Neural progenitor cell (in vitro differentiated cells): ENCODE data around the gene MID1. TPM values are rescaled to one million over a fixed set of nuclear protein-coding genes. Genes with fewer than 3 reads are reported as not detected.

Experiments used
- DNase-seq: peaks from one replicate; pipeline ENCODE4 v3.0.0-alpha.2; 2016; ENCODE audit warnings: low spot score
- H2AFZ ChIP-seq: fragments of 200-600 bp; sonication (generic); replicated peaks from 2 replicates; pipeline ENCODE4 v1.6.1; 2016; ENCODE audit warnings: antibody characterized with exemption
- H3F3A ChIP-seq: fragments of 200-600 bp; sonication (generic); 2 replicates; pipeline ENCODE4 v1.6.1; 2016; ENCODE audit warnings: antibody characterized with exemption, low read depth
- H3K27ac ChIP-seq: fragments of 200-600 bp; sonication (generic); 2 replicates; pipeline ENCODE4 v1.5.1; 2016; ENCODE audit warnings: mild to moderate bottlenecking
- H3K27me3 ChIP-seq: fragments of 200-600 bp; sonication (generic); 2 replicates; pipeline ENCODE4 v1.6.1; 2016; ENCODE audit warnings: mild to moderate bottlenecking, moderate library complexity
- H3K36me3 ChIP-seq: fragments of 200-600 bp; sonication (generic); 2 replicates; pipeline ENCODE4 v1.5.1; 2016
- H3K4me1 ChIP-seq: fragments of 200-600 bp; sonication (generic); 2 replicates; pipeline ENCODE4 v1.6.1; 2016; ENCODE audit warnings: mixed run types
- H3K4me2 ChIP-seq: fragments of 200-600 bp; sonication (generic); 2 replicates; pipeline ENCODE4 v1.6.1; 2016
- H3K4me3 ChIP-seq: fragments of 200-600 bp; sonication (generic); 2 replicates; pipeline ENCODE4 v1.5.1; 2016
- H3K79me2 ChIP-seq: fragments of 200-600 bp; sonication (generic); 2 replicates; pipeline ENCODE4 v1.6.1; 2016; ENCODE audit warnings: low read depth
- H3K9ac ChIP-seq: fragments of 200-600 bp; sonication (generic); 2 replicates; pipeline ENCODE4 v1.6.1; 2016
- H3K9me3 ChIP-seq: fragments of 200-600 bp; sonication (generic); 2 replicates; pipeline ENCODE4 v1.5.1; 2016; ENCODE audit warnings: low read depth
- H4K20me1 ChIP-seq: fragments of 200-600 bp; sonication (generic); 2 replicates; pipeline ENCODE4 v1.6.1; 2016; ENCODE audit warnings: low read depth
- H3K27ac Mint-ChIP-seq: 3 replicates; pipeline ENCODE4 v1.8.0; 2021; ENCODE audit warnings: mixed read lengths
- H3K27me3 Mint-ChIP-seq: 2 replicates; pipeline ENCODE4 v1.8.0; 2022; ENCODE audit warnings: low read depth, mild to moderate bottlenecking, inconsistent platforms, moderate library complexity, mixed read lengths; ENCODE audit not compliant: insufficient read depth
- H3K36me3 Mint-ChIP-seq: 3 replicates; pipeline ENCODE4 v1.8.0; 2021; ENCODE audit warnings: mixed read lengths
- H3K4me1 Mint-ChIP-seq: 3 replicates; pipeline ENCODE4 v1.8.0; 2021; ENCODE audit warnings: mixed read lengths
- H3K4me3 Mint-ChIP-seq: 3 replicates; pipeline ENCODE4 v1.8.0; 2021; ENCODE audit warnings: mild to moderate bottlenecking, moderate library complexity, mixed read lengths
- H3K9me3 Mint-ChIP-seq: 3 replicates; pipeline ENCODE4 v1.8.0; 2020; ENCODE audit warnings: mixed read lengths
- CTCF ChIP-seq: fragments of 200-600 bp; sonication (generic); IDR thresholded peaks from 2 replicates; pipeline ENCODE4 v1.5.1; 2017; ENCODE audit warnings: antibody characterized with exemption, mild to moderate bottlenecking
- EZH2 ChIP-seq: fragments of 200-600 bp; sonication (generic); IDR thresholded peaks from 2 replicates; pipeline ENCODE4 v1.6.1; 2017; ENCODE audit warnings: antibody characterized with exemption, mild to moderate bottlenecking, moderate library complexity
- EZH2phosphoT487 ChIP-seq: fragments of 200-600 bp; sonication (generic); IDR thresholded peaks from 2 replicates; pipeline ENCODE4 v1.6.1; 2017; ENCODE audit warnings: antibody characterized with exemption
- total RNA-seq: library from RNA; depleted of rRNA; stranded (reverse); fragments of >200 nt; gene quantifications from 2 replicates; pipeline ENCODE4 v1.2.3, GENCODE V29; 2015; ENCODE audit warnings: low replicate concordance

MID1 gene
- total RNA-seq, 1 donor from 2014 or later: 29.5 TPM

DNA sequence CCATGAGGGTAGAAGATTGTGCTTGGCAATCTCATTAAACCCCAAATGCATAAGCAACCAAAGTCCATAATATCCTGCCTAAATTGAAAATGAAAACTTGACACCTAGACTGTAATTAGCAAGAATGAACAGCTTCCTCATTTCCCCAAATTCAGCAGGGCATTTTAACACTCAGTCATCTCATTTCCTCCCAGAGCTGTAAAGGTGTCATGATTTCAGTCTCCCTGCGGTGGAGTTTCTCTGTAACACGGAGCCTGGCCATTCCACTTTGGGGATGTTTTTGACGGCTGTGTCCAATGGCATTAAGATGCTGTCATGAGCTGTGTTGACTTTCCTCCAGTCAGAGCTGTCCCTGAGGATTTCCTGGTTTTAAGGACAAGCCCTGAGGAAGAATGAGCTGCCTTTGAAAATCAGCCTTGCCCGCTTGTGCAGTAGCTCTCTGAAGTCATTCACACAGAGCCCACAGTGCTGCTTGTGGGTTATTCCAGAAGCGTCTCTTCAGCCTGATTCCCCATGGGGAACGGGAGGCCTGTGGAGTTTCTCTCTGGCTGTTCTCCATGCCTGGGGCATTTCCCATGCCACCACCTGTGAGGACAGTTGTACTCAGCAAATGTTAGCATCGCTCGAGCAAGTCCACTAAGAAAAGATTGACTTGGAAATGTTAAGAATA is 187.0 kb downstream of the MID1 start:
- Histone ChIP-seq H3K36me3 (no peaks in the 10 kb centered on the region), H3K27me3 (no peaks in the 10 kb centered on the region), H3K4me3 (no peak overlapping the region), H3K79me2 (no peaks in the 10 kb centered on the region), H4K20me1 (no peaks in the 10 kb centered on the region), H3K4me2 (no peak overlapping the region), H3K9me3 (no peaks in the 10 kb centered on the region), H3K9ac (no peak overlapping the region), H3K27ac (no peak overlapping the region), H3K4me1 (no peaks in the 10 kb centered on the region), H2AFZ (no peak overlapping the region), H3F3A (no peaks in the 10 kb centered on the region)
- H3K27me3 Mint-ChIP-seq: no peaks in the 10 kb centered on the region
- no peaks in the 10 kb centered on the region for H3K36me3 Mint-ChIP-seq
- H3K4me3 Mint-ChIP-seq: no peak overlapping the region
- DNase-seq: no peak
- no peaks in the 10 kb centered on the region for H3K4me1 Mint-ChIP-seq
- no peak overlapping the region for H3K27ac Mint-ChIP-seq
- no peak for TF ChIP-seq EZH2
- TF ChIP-seq CTCF: no peak
- no peak for TF ChIP-seq EZH2phosphoT487
- H3K9me3 Mint-ChIP-seq: peaks cover 10% of the 10 kb centered on the region

DNA sequence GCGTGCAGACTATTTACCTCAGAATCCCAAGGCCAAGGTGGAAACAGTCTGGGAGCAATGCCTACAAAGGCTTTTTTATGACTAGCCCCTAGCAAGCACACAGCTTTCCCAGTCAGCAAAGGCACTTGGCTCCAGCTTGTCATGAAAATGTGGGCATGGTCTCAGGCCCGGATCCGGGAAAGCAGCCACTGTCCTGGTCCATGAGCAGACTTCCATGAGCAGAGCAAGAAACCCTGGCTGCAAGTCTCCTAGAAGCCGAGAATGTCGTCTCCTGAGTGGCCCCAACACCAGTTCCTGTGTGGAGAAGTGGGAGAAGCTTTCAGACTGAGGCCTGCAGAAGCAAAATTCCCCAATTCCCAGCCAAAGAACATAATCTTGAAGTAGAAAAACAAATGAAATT is 190.5 kb downstream of the MID1 start:
- Mint-ChIP-seq H3K27me3 (no peaks in the 10 kb centered on the region), H3K9me3 (peaks cover 6% of the 10 kb centered on the region), H3K36me3 (no peaks in the 10 kb centered on the region), H3K4me3 (no peak overlapping the region), H3K4me1 (no peaks in the 10 kb centered on the region), H3K27ac (no peak overlapping the region)
- TF ChIP-seq CTCF: no peak
- TF ChIP-seq EZH2phosphoT487: no peak
- TF ChIP-seq EZH2: no peak
- DNase-seq: no peak
- no peak overlapping the region for H3K9ac ChIP-seq
- H3K4me1 ChIP-seq: no peaks in the 10 kb centered on the region
- H3K79me2 ChIP-seq: no peaks in the 10 kb centered on the region
- no peaks in the 10 kb centered on the region for H3K36me3 ChIP-seq
- H2AFZ ChIP-seq: no peak overlapping the region
- no peaks in the 10 kb centered on the region for H3F3A ChIP-seq
- no peak overlapping the region for H3K4me3 ChIP-seq
- H3K27me3 ChIP-seq: no peaks in the 10 kb centered on the region
- H3K9me3 ChIP-seq: no peaks in the 10 kb centered on the region
- H4K20me1 ChIP-seq: no peaks in the 10 kb centered on the region
- no peak overlapping the region for H3K27ac ChIP-seq
- H3K4me2 ChIP-seq: no peak overlapping the region

- H4K20me1 ChIP-seq: no peaks in the 10 kb centered on the region
- Mint-ChIP-seq H3K27me3 (no peaks in the 10 kb centered on the region), H3K4me3 (no peak overlapping the region), H3K4me1 (no peaks in the 10 kb centered on the region), H3K36me3 (no peaks in the 10 kb centered on the region), H3K9me3 (peaks cover 7% of the 10 kb centered on the region), H3K27ac (no peak overlapping the region)
- DNase-seq: no peak
- no peak overlapping the region for H2AFZ ChIP-seq
- no peaks in the 10 kb centered on the region for H3K4me1 ChIP-seq
- H3K9me3 ChIP-seq: no peaks in the 10 kb centered on the region
- H3K4me2 ChIP-seq: no peak overlapping the region
- no peak for TF ChIP-seq EZH2
- no peak for TF ChIP-seq CTCF
- no peak for TF ChIP-seq EZH2phosphoT487
- H3K27me3 ChIP-seq: no peaks in the 10 kb centered on the region
- H3K36me3 ChIP-seq: no peaks in the 10 kb centered on the region
- no peak overlapping the region for H3K9ac ChIP-seq
- no peaks in the 10 kb centered on the region for H3K79me2 ChIP-seq
- no peak overlapping the region for H3K27ac ChIP-seq
- H3K4me3 ChIP-seq: no peak overlapping the region
- no peaks in the 10 kb centered on the region for H3F3A ChIP-seq
Measured at GRCh38 chrX:10427249-10427648, 193.1 kb downstream of the MID1 start.
